NCI-H2081 (cell line): ENCODE data around the gene MCM5.
"Not testable (repeated sequence)": the region's sequence is repeated elsewhere in the genome, so short reads cannot be mapped to it uniquely, and the experiment has no call there.

Experiments used
- DNase-seq, 2 experiments: peaks; one replicate each; lab custom pipeline; 2025; lab: John Stamatoyannopoulos, UW

MCM5 gene

GRCh38 chr22:35379146-35379993, 20.6 kb upstream of the MCM5 start:
- no peak for DNase-seq

- no peak for DNase-seq
Observed at GRCh38 chr22:35380013-35380412, 19.9 kb upstream of the MCM5 start.

- DNase-seq, result peak; percentile 47 to 60
Observed at GRCh38 chr22:35380537-35381423, 19.2 kb upstream of the MCM5 start, which contains the start of gene HMOX1. Gene HMOX1, plus strand, starts transcription at chr22:35381096. Its CDS starts 78 bp downstream, at chr22:35381174.

GRCh38 chr22:35381424-35382009, 18.4 kb upstream of the MCM5 start:
- no peak for DNase-seq

- no peak for DNase-seq
Observed at GRCh38 chr22:35383679-35384071, 16.3 kb upstream of the MCM5 start.

GRCh38 chr22:35384527-35384926, 15.4 kb upstream of the MCM5 start:
- DNase-seq, result no peak

- DNase-seq, result no peak
Observed at GRCh38 chr22:35384975-35385588, 14.9 kb upstream of the MCM5 start.

- DNase-seq, result no peak
Observed at GRCh38 chr22:35386670-35387288, 13.2 kb upstream of the MCM5 start.

- no peak for DNase-seq
Observed at GRCh38 chr22:35390933-35391332, 9.0 kb upstream of the MCM5 start.

- DNase-seq, result no peak
Observed at GRCh38 chr22:35392357-35392756, 7.6 kb upstream of the MCM5 start.

GRCh38 chr22:35393116-35394010, 6.6 kb upstream of the MCM5 start:
- DNase-seq, result no peak

GRCh38 chr22:35394011-35394312, 6.0 kb upstream of the MCM5 start:
- no peak for DNase-seq

- DNase-seq, result no peak
Observed at GRCh38 chr22:35394810-35395563, 5.0 kb upstream of the MCM5 start.

- DNase-seq, result not testable (repeated sequence)
Observed at GRCh38 chr22:35396622-35397021, 3.3 kb upstream of the MCM5 start.

GRCh38 chr22:35397095-35397904, 2.6 kb upstream of the MCM5 start:
- DNase-seq, result no peak

- DNase-seq, result no peak
Observed at GRCh38 chr22:35398591-35398973, 1.4 kb upstream of the MCM5 start.

GRCh38 chr22:35399114-35399677, 744 bp upstream of the MCM5 start:
- no peak for DNase-seq

- no peak for DNase-seq
Observed at GRCh38 chr22:35400501-35400790, 506 bp downstream of the MCM5 start.

- no peak for DNase-seq
Observed at GRCh38 chr22:35401863-35402262, 1.9 kb downstream of the MCM5 start.
